ENCODE data around the gene RGS9BP.
"Not testable (repeated sequence)": the region's sequence is repeated elsewhere in the genome, so short reads cannot be mapped to it uniquely, and the experiment has no call there.

The RGS9BP gene

DNA sequence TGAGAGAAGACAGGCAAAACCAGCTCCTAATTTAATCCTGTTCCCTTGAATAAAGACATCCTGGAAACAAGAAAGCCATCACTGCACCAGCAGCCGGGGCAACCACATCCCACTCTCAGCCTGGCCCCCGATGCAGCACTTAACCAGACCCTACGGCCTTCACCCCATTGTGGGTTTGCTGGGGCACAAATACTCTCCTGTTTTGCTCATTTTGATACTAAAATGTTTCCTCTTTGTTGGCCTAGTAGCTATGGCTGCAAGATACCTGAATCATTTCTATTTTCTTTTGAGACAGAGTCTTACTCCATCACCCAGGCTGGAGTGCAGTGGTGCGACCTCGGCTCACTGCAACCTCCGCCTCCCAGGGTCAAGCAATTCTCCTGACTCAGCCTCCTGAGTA is 29.1 kb upstream of the RGS9BP start:
- H3K9me3 ChIP-seq (ENCODE audit: low read depth, low read length): no peaks in the 10 kb centered on the region
- H3K27ac ChIP-seq: no peak overlapping the region
- no peak overlapping the region for H3K9ac ChIP-seq (ENCODE audit: insufficient read length)
- DNase-seq (ENCODE audit: low read depth, low spot score): no peak
- H3K36me3 ChIP-seq (ENCODE audit: insufficient read depth, low read length): peaks cover 48% of the 10 kb centered on the region
- H3K4me3 ChIP-seq: no peak overlapping the region
- TF ChIP-seq FOXP2 (optimal IDR thresholded peaks at IDR 0.05; ENCODE audit: control extremely low read depth, extremely low read length, insufficient read depth) (no peak), POLR2AphosphoS5 (IDR thresholded peaks at IDR 0.05; ENCODE audit: borderline replicate concordance, low read depth, low read length) (no peak), EZH2 (IDR thresholded peaks at IDR 0.05) (no peak)

DNA sequence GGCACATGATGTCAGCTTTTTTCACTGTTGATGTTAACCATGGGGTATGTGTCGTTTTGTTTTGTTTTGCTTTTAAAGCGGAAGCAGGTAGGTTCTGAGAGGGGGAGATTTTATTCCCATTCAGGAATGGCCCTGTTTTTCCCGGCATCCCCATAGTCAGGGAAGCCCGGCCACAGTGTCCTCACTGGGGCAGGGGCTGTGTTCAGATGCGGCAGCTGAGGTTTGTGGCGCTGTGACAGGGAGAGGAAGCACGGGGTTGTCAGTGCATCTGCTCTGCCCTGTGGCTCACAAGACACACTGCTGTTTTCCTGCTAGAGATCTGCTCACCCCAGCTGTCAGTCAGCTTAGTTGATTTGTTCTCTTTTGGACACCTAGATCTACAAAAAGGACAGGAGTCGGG is 28.3 kb upstream of the RGS9BP start:
- H3K9ac ChIP-seq (ENCODE audit: insufficient read length): no peak overlapping the region
- DNase-seq (ENCODE audit: low read depth, low spot score): no peak
- H3K4me3 ChIP-seq: no peak overlapping the region
- H3K27ac ChIP-seq: no peak overlapping the region
- no peaks in the 10 kb centered on the region for H3K9me3 ChIP-seq (ENCODE audit: low read depth, low read length)
- H3K36me3 ChIP-seq (ENCODE audit: insufficient read depth, low read length): peaks cover 41% of the 10 kb centered on the region
- TF ChIP-seq POLR2AphosphoS5 (IDR thresholded peaks at IDR 0.05; ENCODE audit: borderline replicate concordance, low read depth, low read length) (no peak), EZH2 (IDR thresholded peaks at IDR 0.05) (no peak), FOXP2 (optimal IDR thresholded peaks at IDR 0.05; ENCODE audit: control extremely low read depth, extremely low read length, insufficient read depth) (no peak)

DNA sequence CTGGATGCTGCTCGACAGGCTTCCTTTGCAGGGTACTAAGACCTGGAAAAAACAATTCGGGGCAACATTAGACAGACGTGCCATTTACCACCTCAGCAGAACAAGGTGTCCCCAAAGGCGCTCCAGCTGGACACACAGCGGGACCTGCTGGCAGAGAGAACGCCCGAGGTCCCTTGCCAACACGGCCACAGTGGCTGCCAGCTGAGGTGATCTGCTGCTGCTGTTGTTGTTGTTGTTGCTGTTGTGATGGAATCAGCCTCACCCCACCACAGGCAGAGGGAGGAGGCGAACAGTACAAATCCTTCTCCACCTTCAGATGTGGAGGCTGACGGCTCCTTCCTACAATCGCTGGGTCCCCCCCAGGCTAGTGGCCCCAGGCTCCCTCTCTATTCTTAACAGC is 25.9 kb upstream of the RGS9BP start:
- peaks cover 21% of the 10 kb centered on the region for H3K36me3 ChIP-seq (ENCODE audit: insufficient read depth, low read length)
- H3K4me3 ChIP-seq: no peak overlapping the region
- TF ChIP-seq FOXP2 (optimal IDR thresholded peaks at IDR 0.05; ENCODE audit: control extremely low read depth, extremely low read length, insufficient read depth) (no peak), EZH2 (IDR thresholded peaks at IDR 0.05) (no peak), POLR2AphosphoS5 (IDR thresholded peaks at IDR 0.05; ENCODE audit: borderline replicate concordance, low read depth, low read length) (no peak)
- no peaks in the 10 kb centered on the region for H3K9me3 ChIP-seq (ENCODE audit: low read depth, low read length)
- no peak for DNase-seq (ENCODE audit: low read depth, low spot score)
- H3K9ac ChIP-seq (ENCODE audit: insufficient read length): no peak overlapping the region
- no peak overlapping the region for H3K27ac ChIP-seq

DNA sequence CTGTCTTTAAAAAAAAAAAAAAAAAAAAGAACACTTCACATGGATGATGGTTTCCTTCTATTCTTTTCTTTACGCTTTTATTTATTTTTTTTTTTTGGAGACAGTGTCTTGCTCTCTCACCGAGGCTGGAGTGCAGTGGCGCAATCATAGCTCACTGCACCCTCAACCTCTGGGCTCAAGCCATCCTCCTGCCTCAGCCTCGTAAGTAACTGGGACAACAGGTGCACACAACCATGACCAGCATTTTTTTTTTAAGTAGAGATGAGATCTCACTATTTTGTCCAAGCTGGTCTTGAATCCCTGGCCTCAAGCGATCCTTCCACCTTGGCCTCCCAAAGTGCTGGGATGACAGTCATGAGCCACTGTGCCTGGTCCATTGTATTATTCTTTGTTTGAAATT is 25.0 kb upstream of the RGS9BP start:
- Histone ChIP-seq H3K36me3 (ENCODE audit: insufficient read depth, low read length) (peaks cover 30% of the 10 kb centered on the region), H3K27ac (no peak overlapping the region), H3K9me3 (ENCODE audit: low read depth, low read length) (no peaks in the 10 kb centered on the region), H3K9ac (ENCODE audit: insufficient read length) (no peak overlapping the region), H3K4me3 (no peak overlapping the region)
- no peak for DNase-seq (ENCODE audit: low read depth, low spot score)
- no peak for TF ChIP-seq FOXP2 (optimal IDR thresholded peaks at IDR 0.05; ENCODE audit: control extremely low read depth, extremely low read length, insufficient read depth)
- TF ChIP-seq POLR2AphosphoS5 (IDR thresholded peaks at IDR 0.05; ENCODE audit: borderline replicate concordance, low read depth, low read length): no peak
- TF ChIP-seq EZH2 (IDR thresholded peaks at IDR 0.05): no peak

DNA sequence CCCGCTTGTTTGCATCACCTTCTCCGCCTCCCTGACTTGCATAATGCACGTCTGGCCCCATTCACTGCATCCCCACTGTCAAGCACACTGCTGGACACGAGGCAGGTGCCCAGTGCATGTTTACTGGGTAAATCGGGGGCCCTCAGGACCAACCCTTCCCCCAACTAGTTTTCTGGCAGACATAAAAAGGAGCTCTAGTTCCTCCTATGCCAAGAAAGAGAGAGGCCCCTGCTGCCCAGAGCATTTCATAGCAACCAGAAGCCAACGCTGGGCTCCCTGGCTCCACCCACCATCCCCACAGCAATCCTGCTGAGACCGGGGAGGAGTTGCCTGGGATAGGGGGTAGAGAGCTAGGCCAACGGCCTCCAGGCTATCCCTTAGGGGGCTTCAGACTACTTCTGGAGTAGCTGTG is 23.9 kb upstream of the RGS9BP start:
- peak overlapping the region; percentile 65 for H3K27ac ChIP-seq
- H3K36me3 ChIP-seq (ENCODE audit: insufficient read depth, low read length): peaks cover 34% of the 10 kb centered on the region
- TF ChIP-seq FOXP2 (optimal IDR thresholded peaks at IDR 0.05; ENCODE audit: control extremely low read depth, extremely low read length, insufficient read depth) (no peak), EZH2 (IDR thresholded peaks at IDR 0.05) (no peak), POLR2AphosphoS5 (IDR thresholded peaks at IDR 0.05; ENCODE audit: borderline replicate concordance, low read depth, low read length) (no peak)
- H3K9me3 ChIP-seq (ENCODE audit: low read depth, low read length): no peaks in the 10 kb centered on the region
- peak; percentile 16 for DNase-seq (ENCODE audit: low read depth, low spot score)
- peak overlapping the region; percentile 59 for H3K9ac ChIP-seq (ENCODE audit: insufficient read length)
- peak overlapping the region; percentile 59 for H3K4me3 ChIP-seq

DNA sequence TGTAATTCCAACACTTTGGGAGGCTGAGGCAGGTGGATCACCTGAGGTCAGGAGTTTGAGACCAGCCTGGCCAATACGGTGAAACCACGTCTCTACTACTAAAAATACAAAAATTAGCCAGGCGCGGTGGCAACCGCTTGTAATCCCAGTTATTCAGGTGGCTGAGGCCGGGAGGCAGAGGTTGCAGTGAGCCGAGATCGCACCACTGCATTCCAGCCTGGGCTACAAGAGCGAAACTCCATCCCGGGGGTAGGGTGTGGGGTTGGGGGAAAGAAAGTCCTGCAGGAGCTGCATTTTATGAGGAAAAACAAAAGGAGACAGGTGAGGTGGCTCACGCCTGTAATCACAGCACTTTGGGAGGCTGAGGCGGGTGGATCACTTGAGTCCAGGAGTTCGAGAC is 23.3 kb upstream of the RGS9BP start:
- Histone ChIP-seq H3K4me3 (peak overlapping the region; percentile 59; the same call in 1 of the 2 replicates), H3K27ac (peak overlapping the region; percentile 65; the same call in 1 of the 2 replicates), H3K9ac (ENCODE audit: insufficient read length) (peak overlapping the region; percentile 59), H3K36me3 (ENCODE audit: insufficient read depth, low read length) (peaks cover 34% of the 10 kb centered on the region)
- H3K9me3 ChIP-seq (ENCODE audit: low read depth, low read length); DNase-seq (ENCODE audit: low read depth, low spot score): not testable (repeated sequence)

DNA sequence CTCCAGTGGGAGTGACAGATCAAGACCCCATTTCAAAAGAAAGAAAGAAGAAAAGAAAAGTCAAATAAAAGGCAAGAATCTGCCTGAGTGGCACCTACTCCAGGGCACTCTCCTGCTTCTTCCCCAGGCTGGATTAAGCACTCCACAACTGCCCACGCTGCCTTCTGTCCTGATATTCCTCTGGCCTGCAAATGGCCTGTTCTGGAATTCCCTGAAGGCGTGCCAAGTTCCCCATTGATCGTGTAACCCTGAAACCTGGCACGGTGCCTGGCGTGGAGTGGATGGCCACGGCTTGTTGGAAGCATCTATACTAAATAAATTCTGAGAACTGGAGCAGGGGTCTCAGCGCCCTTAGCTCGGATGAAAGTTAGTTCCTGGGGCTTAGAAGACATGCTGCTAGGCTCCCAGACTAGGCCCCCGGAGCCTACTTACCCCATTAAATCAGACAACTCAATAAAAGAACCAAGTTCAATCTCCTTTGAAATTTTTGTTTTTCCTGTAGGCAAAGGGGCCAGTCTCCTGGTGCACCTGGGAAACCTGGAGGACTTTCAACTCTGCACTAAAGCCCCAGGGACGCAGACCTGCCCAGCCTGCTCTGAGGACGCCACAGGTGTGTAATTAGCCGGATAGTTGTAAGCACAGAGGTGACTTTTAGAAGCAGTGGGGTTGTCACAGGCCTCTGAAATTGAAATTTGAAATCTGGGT is 22.6 kb upstream of the RGS9BP start:
- Histone ChIP-seq H3K9ac (ENCODE audit: insufficient read length) (no peak overlapping the region), H3K4me3 (no peak overlapping the region), H3K27ac (peak overlapping the region; percentile 45), H3K9me3 (ENCODE audit: low read depth, low read length) (no peaks in the 10 kb centered on the region), H3K36me3 (ENCODE audit: insufficient read depth, low read length) (peaks cover 29% of the 10 kb centered on the region)
- no peak for DNase-seq (ENCODE audit: low read depth, low spot score)
- TF ChIP-seq POLR2AphosphoS5 (IDR thresholded peaks at IDR 0.05; ENCODE audit: borderline replicate concordance, low read depth, low read length): no peak

DNA sequence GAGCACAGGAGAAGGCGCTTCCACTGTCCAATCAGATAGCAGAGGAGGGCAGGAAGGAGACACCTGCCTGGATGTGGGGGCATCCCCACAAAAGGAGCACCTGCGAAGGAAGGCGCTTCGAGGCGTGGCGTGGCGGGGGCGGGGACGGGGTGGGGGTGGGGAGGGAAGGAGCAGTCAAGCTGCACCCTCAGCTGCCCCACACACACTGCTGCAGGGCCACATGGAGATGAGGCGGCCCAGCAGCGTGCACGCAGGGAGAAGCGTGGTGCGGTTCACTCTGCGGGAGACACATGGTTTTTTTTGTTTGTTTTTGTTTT is 22.1 kb upstream of the RGS9BP start:
- no peak overlapping the region for H3K4me3 ChIP-seq
- no peak overlapping the region for H3K9ac ChIP-seq (ENCODE audit: insufficient read length)
- no peaks in the 10 kb centered on the region for H3K9me3 ChIP-seq (ENCODE audit: low read depth, low read length)
- H3K27ac ChIP-seq: no peak overlapping the region
- DNase-seq (ENCODE audit: low read depth, low spot score): no peak
- no peak for TF ChIP-seq POLR2AphosphoS5 (IDR thresholded peaks at IDR 0.05; ENCODE audit: borderline replicate concordance, low read depth, low read length)
- no peak for TF ChIP-seq FOXP2 (optimal IDR thresholded peaks at IDR 0.05; ENCODE audit: control extremely low read depth, extremely low read length, insufficient read depth)
- no peak for TF ChIP-seq EZH2 (IDR thresholded peaks at IDR 0.05)
- peaks cover 26% of the 10 kb centered on the region for H3K36me3 ChIP-seq (ENCODE audit: insufficient read depth, low read length)

DNA sequence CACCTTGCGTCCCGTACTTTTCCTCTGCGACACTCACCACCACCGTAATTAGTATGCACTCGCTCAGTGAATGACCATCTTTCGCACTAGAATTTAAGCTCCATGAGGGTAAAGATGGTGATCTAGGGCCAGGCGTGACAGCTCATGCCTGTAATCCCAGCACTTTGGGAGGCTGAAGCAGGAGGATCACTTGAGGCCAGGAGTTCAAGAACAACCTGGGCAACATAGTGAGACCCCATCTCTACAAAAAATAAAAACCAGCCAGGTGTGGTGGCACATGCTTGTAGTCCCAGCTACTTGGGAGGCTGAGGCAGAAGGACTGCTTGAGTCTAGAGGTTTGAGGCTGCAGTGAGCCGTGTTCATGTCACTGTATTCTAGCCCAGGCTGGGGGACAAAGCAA is 19.3 kb upstream of the RGS9BP start:
- H3K9me3 ChIP-seq (ENCODE audit: low read depth, low read length); H3K4me3 ChIP-seq; H3K27ac ChIP-seq; H3K9ac ChIP-seq (ENCODE audit: insufficient read length); DNase-seq (ENCODE audit: low read depth, low spot score): not testable (repeated sequence)
- peaks cover 13% of the 10 kb centered on the region; the same call in 1 of the 2 replicates for H3K36me3 ChIP-seq (ENCODE audit: insufficient read depth, low read length)

Data from SK-N-MC (cell line).